Measurements from ENCODE around the gene PITPNC1. TPM values are rescaled to one million over a fixed set of nuclear protein-coding genes. Genes with fewer than 3 reads are reported as not detected.

Gene PITPNC1
- total and polyA plus RNA-seq, 2 of the 13 experiments (the other 11 are each of a cell fraction or from before 2014, with no cell fraction given) = 4.1 to 5.7 TPM

DNA sequence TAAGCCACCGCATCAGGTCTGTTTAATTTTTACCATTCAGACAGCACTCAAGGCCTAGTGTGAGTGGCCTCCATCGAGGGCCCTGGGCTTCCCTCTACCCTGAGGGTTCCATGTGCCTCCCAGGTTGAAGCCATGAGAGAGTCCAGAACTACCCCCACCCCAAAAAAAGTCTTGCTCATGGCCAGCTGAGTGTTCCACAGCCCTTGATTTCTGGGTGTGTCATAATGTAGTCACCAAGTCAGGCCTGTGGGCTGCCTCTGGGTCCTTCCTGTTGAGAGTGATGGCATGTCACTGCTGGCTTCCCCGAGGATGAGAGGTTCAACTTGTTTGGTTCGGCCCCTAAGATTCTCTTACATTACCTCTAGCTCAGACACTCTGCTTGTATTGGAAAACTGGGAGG, 100.6 kb downstream of the PITPNC1 start (continued):
- no peak for TF ChIP-seq UBTF (CRISPR knock-in tag; IDR thresholded peaks at IDR 0.05)

- Histone ChIP-seq H2AFZ (ENCODE audit: low read length) (no peak overlapping the region), H3K4me2 (ENCODE audit: low read depth, low read length) (peak overlapping the region; percentile 18; the same call in 1 of the 2 replicates), H3K9ac (ENCODE audit: insufficient read depth, low read depth, low read length) (no peak overlapping the region), H3K27ac (ENCODE audit: extremely low read length, insufficient read depth, low read length) (no peak overlapping the region), H3K4me1 (ENCODE audit: insufficient read depth, low read length) (peaks cover 9% of the 10 kb centered on the region; the same call in 1 of the 2 replicates), H4K20me1 (ENCODE audit: insufficient read depth, low read length) (no peaks in the 10 kb centered on the region), H3K79me2 (ENCODE audit: insufficient read depth, low read length) (no peaks in the 10 kb centered on the region), H3K36me3 (replicated peaks in 1 of 2; ENCODE audit: control insufficient read depth in 1 of 2, insufficient read depth in 2 of 2, low read length in 2 of 2) (no peaks in the 10 kb centered on the region), H3K9me3 (ENCODE audit: low read length) (no peaks in the 10 kb centered on the region), H3K27me3 (ENCODE audit: control insufficient read depth in 1 of 2, insufficient read depth in 2 of 2, low read length in 2 of 2) (no peaks in the 10 kb centered on the region), H3K4me3 (replicated peaks in 1 of 3; ENCODE audit: insufficient read depth in 1 of 3, low read depth in 2 of 3, low read length in 3 of 3) (no peak overlapping the region)
- no peak for TF ChIP-seq JUN (CRISPR knock-in tag; IDR thresholded peaks at IDR 0.05)
- TF ChIP-seq NFE2L2 (IDR thresholded peaks at IDR 0.05; ENCODE audit: low read length) = no peak
- TF ChIP-seq TOPORS (CRISPR knock-in tag; IDR thresholded peaks at IDR 0.05) = no peak
- no peak for TF ChIP-seq AGO1 (IDR thresholded peaks at IDR 0.05; ENCODE audit: low read depth, low read length, poor library complexity, severe bottlenecking)
- TF ChIP-seq, protein P1, sequence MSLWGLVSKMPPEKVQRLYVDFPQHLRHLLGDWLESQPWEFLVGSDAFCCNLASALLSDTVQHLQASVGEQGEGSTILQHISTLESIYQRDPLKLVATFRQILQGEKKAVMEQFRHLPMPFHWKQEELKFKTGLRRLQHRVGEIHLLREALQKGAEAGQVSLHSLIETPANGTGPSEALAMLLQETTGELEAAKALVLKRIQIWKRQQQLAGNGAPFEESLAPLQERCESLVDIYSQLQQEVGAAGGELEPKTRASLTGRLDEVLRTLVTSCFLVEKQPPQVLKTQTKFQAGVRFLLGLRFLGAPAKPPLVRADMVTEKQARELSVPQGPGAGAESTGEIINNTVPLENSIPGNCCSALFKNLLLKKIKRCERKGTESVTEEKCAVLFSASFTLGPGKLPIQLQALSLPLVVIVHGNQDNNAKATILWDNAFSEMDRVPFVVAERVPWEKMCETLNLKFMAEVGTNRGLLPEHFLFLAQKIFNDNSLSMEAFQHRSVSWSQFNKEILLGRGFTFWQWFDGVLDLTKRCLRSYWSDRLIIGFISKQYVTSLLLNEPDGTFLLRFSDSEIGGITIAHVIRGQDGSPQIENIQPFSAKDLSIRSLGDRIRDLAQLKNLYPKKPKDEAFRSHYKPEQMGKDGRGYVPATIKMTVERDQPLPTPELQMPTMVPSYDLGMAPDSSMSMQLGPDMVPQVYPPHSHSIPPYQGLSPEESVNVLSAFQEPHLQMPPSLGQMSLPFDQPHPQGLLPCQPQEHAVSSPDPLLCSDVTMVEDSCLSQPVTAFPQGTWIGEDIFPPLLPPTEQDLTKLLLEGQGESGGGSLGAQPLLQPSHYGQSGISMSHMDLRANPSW (CRISPR knock-in tag; IDR thresholded peaks at IDR 0.05; ENCODE audit: borderline replicate concordance) = no peak
- ChIA-PET POLR2A (no interaction called here), CTCF (ENCODE audit: low intra/inter-chr PET ratio, low total read pairs) (no interaction called here)
- ATAC-seq (no peak), DNase-seq (ENCODE audit: low spot score) (no peak), FAIRE-seq (no peak)
- intact Hi-C loops (cut with micrococcal nuclease; ENCODE audit: unreplicated experiment) = no loop called here
- no TSS peak for BruUV-seq (replicated peaks)
- 58% methylated on average over 8 of the region's 8 CpGs for whole genome bisulfite sequencing (ENCODE audit: low lambda C conversion rate)
- in situ Hi-C loops (cut with HindIII; ENCODE audit: extremely low pct_ligation_motif_present, low pct_unique_long_range_greater_than_20kb) = no loop called here
These were observed 101.4 kb downstream of the PITPNC1 start for GRCh38 chr17:67478401-67479041.
